HG02610 (cell line): ENCODE measurements around the gene ASMTL.
"Not testable (repeated sequence)": the region's sequence is repeated elsewhere in the genome, so short reads cannot be mapped to it uniquely, and the experiment has no call there.

Experiments
- ATAC-seq: cut with Tn5 transposase; IDR thresholded peaks from one replicate; pipeline ENCODE4 v1.9.1; 2021; ENCODE audit warnings: mild to moderate bottlenecking, moderate library complexity; ENCODE audit not compliant: unreplicated experiment

The ASMTL gene

GRCh38 chrX:1462596-1463251, 10.0 kb upstream of the ASMTL start:
- no peak for ATAC-seq

- ATAC-seq, result no peak
These were observed 9.4 kb upstream of the ASMTL start for GRCh38 chrX:1462110-1462509.

DNA sequence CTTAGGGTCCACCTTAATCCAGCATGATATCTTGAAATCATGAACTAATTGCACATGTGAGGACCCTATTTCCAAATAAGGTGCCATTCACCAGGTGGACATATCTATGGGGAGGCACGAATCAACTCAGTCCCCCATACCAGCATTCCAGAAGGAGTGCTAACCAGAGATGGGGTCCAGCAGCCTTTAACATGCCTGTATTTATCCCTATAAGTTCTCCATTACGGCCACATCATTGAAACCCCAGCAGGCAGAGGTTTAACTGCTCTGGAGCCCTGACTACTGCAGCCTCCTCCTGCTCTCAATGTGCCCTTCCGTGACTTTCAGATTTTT, 3.2 kb upstream of the ASMTL start:
- ATAC-seq, result no peak

DNA sequence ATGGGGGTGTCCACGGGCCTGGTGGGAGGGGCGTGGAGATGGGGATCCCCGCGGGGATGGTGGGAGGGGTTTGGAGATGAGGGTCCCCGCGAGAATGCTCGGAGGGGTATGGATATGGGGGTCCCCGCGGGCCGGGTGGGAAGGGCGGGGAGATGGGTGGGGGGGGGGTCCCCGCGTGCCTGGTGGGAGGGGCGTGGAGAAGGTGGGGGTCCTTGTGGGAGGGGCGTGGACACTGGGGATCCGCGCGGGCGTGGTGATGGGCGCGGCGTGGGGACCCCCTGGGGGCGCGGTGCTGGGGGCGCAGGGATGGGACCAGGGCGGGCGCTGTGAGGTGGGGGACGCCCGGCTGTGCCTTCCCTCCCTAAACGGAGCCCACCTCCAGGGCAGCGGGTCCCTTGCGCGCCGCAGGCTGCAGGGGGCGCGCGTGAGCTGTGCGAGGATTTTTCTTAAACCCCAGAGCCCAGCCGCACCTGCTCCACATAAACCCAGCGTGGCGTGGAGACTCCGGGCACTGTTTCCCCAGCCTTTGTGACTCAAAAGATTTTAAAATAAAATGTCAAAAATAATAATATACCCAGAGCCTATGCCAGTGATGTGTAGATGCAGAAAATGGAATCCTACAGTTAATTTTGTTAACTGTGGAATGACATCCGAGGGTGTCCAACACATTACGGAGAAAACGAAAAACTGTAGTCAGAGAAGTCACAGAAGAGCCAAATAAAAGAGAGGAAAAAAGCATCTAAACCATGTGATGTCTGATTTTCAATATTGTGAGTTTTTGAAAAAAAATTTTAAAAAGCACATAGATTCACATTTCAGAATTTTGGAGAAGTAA, 1.5 kb upstream of the ASMTL start:
- ATAC-seq, result peak; percentile 33

DNA sequence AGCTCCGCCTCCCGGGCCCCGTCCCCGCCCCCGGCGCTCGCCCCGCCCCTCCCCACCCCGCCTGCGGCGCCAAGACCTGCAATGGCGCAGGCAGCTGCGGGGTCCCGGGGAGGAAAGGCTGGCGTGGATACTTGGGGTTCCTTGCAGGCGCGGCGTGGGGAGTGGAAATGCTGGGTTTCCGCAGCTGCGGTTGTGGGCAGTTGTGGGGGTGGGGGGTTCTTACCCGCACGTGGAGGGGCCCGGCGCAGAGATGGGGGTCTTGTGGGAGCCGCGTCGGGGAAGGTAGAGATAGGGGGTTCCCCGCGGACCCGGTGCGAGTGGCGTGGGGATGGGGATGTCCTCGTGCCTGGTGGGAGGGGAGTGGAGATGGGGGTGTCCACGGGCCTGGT, 680 bp upstream of the ASMTL start:
- peak; percentile 14 for ATAC-seq

GRCh38 chrX:1451661-1452515, 821 bp downstream of the ASMTL start:
- no peak for ATAC-seq

DNA sequence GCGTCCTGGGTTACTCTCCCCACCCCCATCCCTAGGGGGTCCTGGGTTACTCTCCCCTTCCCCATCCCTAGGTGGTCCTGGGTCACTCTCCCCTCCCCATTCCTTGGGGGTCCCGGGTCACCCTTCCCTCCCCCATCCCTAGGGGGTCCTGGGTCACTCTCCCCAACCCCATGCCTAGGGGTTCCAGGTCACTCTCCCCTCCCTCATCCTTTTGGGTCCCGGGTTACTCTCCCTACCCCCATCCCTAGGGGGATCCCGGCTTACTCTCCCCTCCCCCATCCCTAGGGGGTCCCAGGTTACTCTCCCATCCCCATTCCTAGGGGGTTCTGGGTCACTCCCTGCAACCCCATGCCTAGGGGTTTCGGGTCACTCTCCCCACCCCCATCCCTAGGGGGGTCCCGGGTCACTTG, 1.5 kb downstream of the ASMTL start:
- no peak for ATAC-seq

DNA sequence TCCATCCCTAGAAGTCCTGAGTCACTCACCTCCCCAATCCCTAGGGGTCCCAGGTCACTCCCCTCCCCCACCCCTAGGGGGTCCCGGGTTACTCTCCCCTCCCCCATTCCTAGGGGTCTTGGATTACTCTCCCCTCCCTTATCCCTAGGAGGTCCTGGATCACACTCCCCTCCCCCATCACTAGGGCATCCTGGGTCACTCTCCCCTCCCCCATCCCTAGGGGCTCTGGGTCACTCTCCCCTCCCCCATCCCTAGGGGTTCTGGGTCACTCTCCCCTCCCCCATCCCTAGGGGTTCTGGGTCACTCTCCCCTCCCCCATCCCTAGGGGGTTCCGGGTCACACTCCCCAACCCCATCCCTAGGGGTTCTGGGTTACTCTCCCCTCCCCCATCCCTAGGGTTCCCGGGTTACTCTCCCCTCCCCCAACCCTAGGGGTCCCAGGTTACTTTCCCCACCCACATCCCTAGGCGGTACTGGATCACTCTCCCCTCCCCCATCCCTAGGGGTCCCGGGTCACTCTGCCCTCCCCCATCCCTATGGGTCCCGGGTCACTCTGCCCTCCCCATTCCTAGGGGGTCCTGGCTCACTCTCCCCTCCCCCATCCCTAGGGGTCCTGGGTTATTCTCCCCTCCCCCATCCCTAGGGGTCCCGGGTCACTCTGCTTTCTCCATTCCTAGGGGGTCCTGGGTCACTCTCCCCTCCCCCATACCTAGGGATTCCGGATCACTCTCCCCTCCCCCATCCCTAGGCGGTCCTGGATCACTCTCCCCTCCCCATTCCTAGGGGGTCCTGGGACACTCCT, 2.1 kb downstream of the ASMTL start:
- ATAC-seq, result no peak

- ATAC-seq, result no peak
These were observed 2.9 kb downstream of the ASMTL start for GRCh38 chrX:1449823-1450149.

GRCh38 chrX:1449036-1449822, 3.5 kb downstream of the ASMTL start:
- no peak for ATAC-seq

DNA sequence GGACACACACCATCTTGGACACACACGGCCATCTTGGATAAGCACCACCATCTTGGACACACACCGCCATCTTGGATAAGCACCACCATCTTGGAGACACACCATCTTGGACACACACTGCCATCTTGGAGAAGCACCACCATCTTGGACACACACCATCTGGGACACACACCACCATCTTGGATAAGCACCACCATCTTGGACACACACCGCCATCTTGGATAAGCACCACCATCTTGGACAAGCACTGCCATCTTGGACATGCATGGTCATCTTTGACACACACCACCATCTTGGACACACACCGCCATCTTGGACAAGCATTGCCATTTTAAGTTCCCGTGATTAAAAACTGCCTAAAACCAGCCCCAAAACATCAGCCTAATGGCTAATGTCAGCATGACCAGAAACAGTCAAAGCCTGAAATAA, 4.1 kb downstream of the ASMTL start:
- not testable (repeated sequence) for ATAC-seq

DNA sequence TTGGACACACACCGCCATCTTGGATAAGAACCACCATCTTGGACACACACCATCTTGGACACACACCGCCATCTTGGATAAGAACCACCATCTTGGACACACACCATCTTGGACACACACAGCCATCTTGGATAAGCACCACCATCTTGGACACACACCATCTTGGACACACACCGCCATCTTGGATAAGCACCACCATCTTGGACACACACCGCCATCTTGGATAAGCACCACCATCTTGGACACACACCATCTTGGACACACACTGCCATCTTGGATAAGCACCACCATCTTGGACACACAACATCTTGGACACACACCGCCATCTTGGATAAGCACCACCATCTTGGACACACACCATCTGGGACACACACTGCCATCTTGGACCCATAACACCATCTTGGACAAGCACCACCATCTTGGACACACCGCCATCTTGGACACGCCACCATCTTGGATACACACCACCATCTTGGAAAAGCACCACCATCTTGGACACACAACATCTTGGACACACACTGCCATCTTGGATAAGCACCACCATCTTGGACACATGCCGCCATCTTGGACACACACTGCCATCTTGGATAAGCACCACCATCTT, 4.6 kb downstream of the ASMTL start:
- not testable (repeated sequence) for ATAC-seq

DNA sequence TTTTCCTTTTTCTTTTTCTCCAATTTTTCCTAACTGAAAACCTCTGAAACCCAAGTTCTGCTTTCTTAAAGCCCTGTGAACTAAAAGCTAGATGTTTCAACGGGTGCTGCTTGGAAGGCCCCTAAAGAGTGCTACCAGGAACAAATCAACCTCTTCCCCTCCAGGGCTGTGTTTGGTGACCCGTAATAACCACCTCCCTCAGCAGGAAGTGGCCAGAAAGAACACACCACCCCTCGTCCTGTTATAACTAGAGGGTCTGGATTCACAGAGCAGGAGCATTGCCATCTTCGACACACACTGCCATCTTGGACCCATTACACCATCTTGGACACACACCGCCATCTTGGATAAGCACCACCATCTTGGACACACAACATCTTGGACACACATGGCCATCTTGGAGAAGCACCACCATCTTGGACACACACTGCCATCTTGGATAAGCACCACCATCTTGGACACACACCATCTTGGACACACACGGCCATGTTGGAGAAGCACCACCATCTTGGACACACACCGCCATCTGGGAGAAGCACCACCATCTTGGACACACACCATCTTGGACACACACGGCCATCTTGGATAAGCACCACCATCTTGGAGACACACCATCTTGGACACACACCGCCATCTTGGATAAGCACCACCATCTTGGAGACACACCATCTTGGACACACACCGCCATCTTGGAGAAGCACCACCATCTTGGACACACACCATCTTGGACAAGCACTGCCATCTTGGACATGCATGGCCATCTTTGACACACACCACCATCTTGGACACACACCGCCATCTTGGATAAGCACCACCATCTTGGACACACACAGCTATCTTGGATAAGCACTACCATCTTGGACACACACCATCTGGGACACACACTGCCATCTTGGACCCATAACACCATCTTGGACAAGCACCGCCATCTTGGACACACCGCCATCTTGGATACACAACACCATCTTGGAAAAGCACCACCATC, 5.4 kb downstream of the ASMTL start:
- peak; percentile 39 for ATAC-seq

DNA sequence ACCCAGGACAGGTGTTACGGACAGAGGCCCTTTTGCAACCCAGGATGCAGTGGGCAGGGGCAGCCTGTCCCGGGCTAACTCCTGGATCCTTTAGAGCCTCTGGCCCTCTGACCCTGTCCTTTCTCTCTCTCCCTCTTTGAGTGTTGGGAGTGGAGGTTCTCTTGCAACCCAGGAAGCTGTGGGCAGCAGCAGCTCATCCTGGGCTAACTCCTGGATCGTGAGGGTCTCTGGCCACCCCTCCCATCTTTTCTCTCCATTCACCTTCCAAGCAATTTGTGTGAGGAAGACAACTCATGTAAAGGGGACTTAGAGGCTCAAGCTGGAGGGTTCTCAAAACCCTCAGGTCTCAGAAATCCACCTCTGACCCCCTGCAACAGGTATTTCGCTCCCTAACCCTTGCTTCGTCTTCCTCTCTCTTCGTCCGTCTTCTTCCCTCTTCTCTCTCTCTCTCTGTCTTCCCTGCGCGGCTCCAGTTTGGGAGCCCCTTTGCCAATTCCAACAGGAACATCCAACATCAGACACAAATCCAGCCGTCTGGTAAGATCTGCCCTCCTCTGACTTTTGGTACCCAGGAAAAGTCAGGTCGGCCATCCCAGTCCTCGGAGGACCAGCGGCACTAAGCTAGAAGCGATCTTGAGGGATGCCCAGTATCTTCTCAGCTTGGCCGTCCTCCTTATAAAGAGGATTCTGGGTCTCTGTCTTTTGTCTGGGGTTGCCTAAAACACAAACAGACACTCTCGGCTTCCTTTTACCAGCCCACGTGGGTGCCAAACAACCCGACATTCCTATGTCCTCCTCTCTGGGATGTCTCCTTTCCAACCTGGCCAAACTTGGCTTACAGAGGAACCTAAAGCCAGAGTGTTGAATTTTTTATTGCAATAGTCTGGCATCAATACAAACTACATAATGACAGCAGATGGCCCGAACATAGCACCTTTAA, 7.9 kb downstream of the ASMTL start:
- no peak for ATAC-seq

DNA sequence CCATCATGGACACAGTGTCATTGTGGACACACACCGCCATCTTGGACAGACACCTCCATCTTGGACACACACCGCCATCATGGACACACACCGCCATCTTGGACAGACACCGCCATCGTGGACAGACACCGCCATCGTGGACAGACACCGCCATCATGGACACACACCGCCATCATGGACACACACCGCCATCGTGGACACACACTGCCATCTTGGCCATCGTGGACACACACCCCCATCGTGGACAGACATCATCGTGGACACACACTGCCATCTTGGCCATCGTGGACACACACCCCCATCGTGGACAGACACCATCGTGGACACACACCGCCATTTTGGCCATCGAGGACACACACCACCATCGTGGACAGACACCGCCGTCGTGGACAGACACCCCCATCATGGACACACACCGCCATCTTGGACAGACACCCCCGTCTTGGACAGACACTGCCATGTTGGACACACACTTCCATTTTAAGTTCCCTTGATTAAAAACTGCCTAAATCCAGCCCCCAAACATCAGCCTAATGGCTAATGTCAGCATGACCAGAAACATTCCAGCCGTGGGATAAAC, 9.1 kb downstream of the ASMTL start:
- ATAC-seq, result no peak

GRCh38 chrX:1442724-1443367, 9.9 kb downstream of the ASMTL start:
- no peak for ATAC-seq
